HepG2 (cell line): ENCODE results near the gene CHRNG. TPM values are rescaled to one million over a fixed set of nuclear protein-coding genes. Genes with fewer than 3 reads are reported as not detected.

ENCODE experiments used
- ATAC-seq: fragments of 200-7000 bp; cut with Tn5 transposase; 3 replicates; pipeline ENCODE4 v1.9.1; 2020; ENCODE audit warnings: mild to moderate bottlenecking, moderate library complexity
- BruUV-seq: library from RNA; stranded (reverse); fragments of 400-500 nt; replicated peaks from 2 replicates; lab custom pipeline; 2021; lab: Mats Ljungman, UMichigan
- CTCF ChIA-PET: fragments of 300-600 bp; formaldehyde crosslinking; extraction: SDS; loops from one replicate; lab custom pipeline; 2021; ENCODE audit warnings: low total read pairs, inconsistent platforms, low intra/inter-chr PET ratio; lab: Yijun Ruan, JAX
- POLR2A ChIA-PET: fragments of 350-600 bp; sonication (Branson Sonifier 250); formaldehyde crosslinking; loops from one replicate; lab custom pipeline; 2020; ENCODE audit warnings: antibody characterized with exemption, inconsistent platforms; lab: Yijun Ruan, JAX
- DNase-seq: peaks from one replicate; pipeline ENCODE4 v3.0.0-alpha.2; 2015; ENCODE audit warnings: low spot score
- FAIRE-seq: peaks from 3 replicates; lab custom pipeline; 2011; peaks lifted over from hg19 to GRCh38; lab: Jason Lieb, UNC
- H2AFZ ChIP-seq: one replicate; pipeline ENCODE4 v1.6.1; 2011; ENCODE audit warnings: low read length, inconsistent platforms
- H3K27ac ChIP-seq: fragments of 300-600 bp; 3 replicates; pipeline ENCODE4 v1.8.0; 2011; ENCODE audit warnings: mixed run types, mild to moderate bottlenecking, mixed read lengths, low read length, inconsistent platforms; ENCODE audit not compliant: insufficient read depth; ENCODE audit errors: extremely low read length
- H3K27me3 ChIP-seq, 2 experiments: fragments of 200-600 bp in 1 of 2; 2 replicates in 1 of 2; 3 replicates in 1 of 2; pipeline versions ENCODE4 v1.6.0 to v1.8.0; 2011; ENCODE audit warnings: low read length in 2 of 2, mild to moderate bottlenecking in 2 of 2, moderate library complexity in 2 of 2, inconsistent platforms in 1 of 2; ENCODE audit not compliant: insufficient read depth in 2 of 2, control insufficient read depth in 1 of 2
- H3K36me3 ChIP-seq, 2 experiments: fragments of 200-600 bp in 1 of 2; replicated peaks in 1 of 2; 2 replicates in 1 of 2; 3 replicates in 1 of 2; pipeline versions ENCODE4 v1.5.1 to v1.8.0; 2011; ENCODE audit warnings: low read length in 2 of 2, inconsistent platforms in 1 of 2; ENCODE audit not compliant: insufficient read depth in 2 of 2, control insufficient read depth in 1 of 2
- H3K4me1 ChIP-seq: 2 replicates; pipeline ENCODE4 v1.5.1; 2012; ENCODE audit warnings: low read length, inconsistent platforms; ENCODE audit not compliant: insufficient read depth
- H3K4me2 ChIP-seq: 2 replicates; pipeline ENCODE4 v1.6.0; 2011; ENCODE audit warnings: low read depth, low read length, inconsistent platforms
- H3K4me3 ChIP-seq, 3 experiments: fragments of 200-600 bp in 1 of 3; sonication (generic), shearing (Covaris generic) in 1 of 3; replicated peaks in 1 of 3; 2 replicates each; pipeline ENCODE4 v1.5.1; 2011 to 2016; ENCODE audit warnings: low read length in 3 of 3, inconsistent platforms in 2 of 3, low read depth in 2 of 3, mild to moderate bottlenecking in 2 of 3, control low read depth in 1 of 3, mixed read lengths in 1 of 3; ENCODE audit not compliant: insufficient read depth in 1 of 3
- H3K79me2 ChIP-seq: one replicate; pipeline ENCODE4 v1.6.1; 2011; ENCODE audit warnings: low read length, inconsistent platforms; ENCODE audit not compliant: insufficient read depth
- H3K9ac ChIP-seq: 2 replicates; pipeline ENCODE4 v1.6.0; 2011; ENCODE audit warnings: mild to moderate bottlenecking, low read depth, low read length, inconsistent platforms; ENCODE audit not compliant: insufficient read depth
- H3K9me3 ChIP-seq: 2 replicates; pipeline ENCODE4 v1.5.1; 2012; ENCODE audit warnings: mild to moderate bottlenecking, low read length
- H4K20me1 ChIP-seq: 2 replicates; pipeline ENCODE4 v1.6.0; 2011; ENCODE audit warnings: inconsistent platforms, mild to moderate bottlenecking, low read length, moderate library complexity; ENCODE audit not compliant: insufficient read depth
- CEBPG ChIP-seq: IDR thresholded peaks from 2 replicates; pipeline ENCODE4 v1.6.1; 2016
- KLF11 ChIP-seq: IDR thresholded peaks from 2 replicates; pipeline ENCODE4 v1.6.1; 2016; ENCODE audit warnings: missing compliant biosample characterization
- RBAK ChIP-seq: sonication (generic); formaldehyde crosslinking; IDR thresholded peaks from 2 replicates; pipeline ENCODE4 v1.5.1; 2020; ENCODE audit warnings: mild to moderate bottlenecking, missing genetic modification reagents
- SSRP1 ChIP-seq: IDR thresholded peaks from 2 replicates; pipeline ENCODE4 v1.6.1; 2016; ENCODE audit warnings: control low read depth
- TSC22D2 ChIP-seq: sonication (generic); formaldehyde crosslinking; IDR thresholded peaks from 2 replicates; pipeline ENCODE4 v1.5.1; 2020; ENCODE audit warnings: missing genetic modification reagents, mild to moderate bottlenecking, borderline replicate concordance
- ZNF264 ChIP-seq: sonication (generic); formaldehyde crosslinking; IDR thresholded peaks from 2 replicates; pipeline ENCODE4 v1.4.0; 2020; ENCODE audit warnings: missing genetic modification reagents
- ZNF333 ChIP-seq: sonication (generic); formaldehyde crosslinking; IDR thresholded peaks from 2 replicates; pipeline ENCODE4 v1.4.0; 2020; ENCODE audit warnings: mild to moderate bottlenecking, missing genetic modification reagents, borderline replicate concordance
- ZNF512B ChIP-seq: sonication (generic); formaldehyde crosslinking; IDR thresholded peaks from 2 replicates; pipeline ENCODE4 v1.5.1; 2020; ENCODE audit warnings: missing genetic modification reagents, mild to moderate bottlenecking, borderline replicate concordance
- ZNF550 ChIP-seq: sonication (generic); formaldehyde crosslinking; IDR thresholded peaks from 2 replicates; pipeline ENCODE4 v1.4.0; 2020; ENCODE audit warnings: mild to moderate bottlenecking, missing genetic modification reagents, borderline replicate concordance
- ZNF850 ChIP-seq: sonication (generic); formaldehyde crosslinking; conservative IDR thresholded peaks from 2 replicates; pipeline ENCODE4 v1.9.0; 2021; ENCODE audit warnings: mild to moderate bottlenecking, missing genetic modification reagents
- WGBS: methylation state at CpG from one replicate; pipeline ENCODE4 v1.1.6; 2017; ENCODE audit warnings: low lambda C conversion rate; 5-methylcytosine and 5-hydroxymethylcytosine counted together
- in situ Hi-C: cut with HindIII; loops from 2 replicates; pipeline ENCODE4 v1.10.0; 2017; ENCODE audit warnings: low pct_unique_long_range_greater_than_20kb; ENCODE audit not compliant: extremely low pct_ligation_motif_present
- intact Hi-C: fragments of 100-400 bp; cut with micrococcal nuclease; formaldehyde crosslinking; loops from one replicate; pipeline ENCODE4 v1.10.0; 2022; ENCODE audit not compliant: unreplicated experiment
- polyA plus RNA-seq, 8 experiments: library from polyadenylated mRNA; depleted of rRNA in 3 of 8; stranded (reverse) in 7 of 8; unstranded in 1 of 8; fragments of >200 nt; fragmentation: Illumina TruSeq in 4 of 8; extraction: Trizol in 4 of 8; gene quantifications; 2 replicates each; pipeline versions ENCODE4 v1.2.1 to v1.2.3, GENCODE V29; 2011 to 2016; ENCODE audit warnings: low read depth in 4 of 8, missing spikeins in 1 of 8, mixed read lengths in 1 of 8; ENCODE audit not compliant: insufficient read depth in 1 of 8
- total RNA-seq, 5 experiments: library from RNA; depleted of rRNA; stranded (reverse); fragments of >200 nt; fragmentation: Illumina TruSeq; extraction: Trizol; gene quantifications; 2 replicates each; pipeline ENCODE4 v1.2.3, GENCODE V29; 2016; ENCODE audit warnings: low read depth in 1 of 5

CHRNG gene
- total and polyA plus RNA-seq, 2 of the 13 experiments (the other 11 are each of a cell fraction or from before 2014, with no cell fraction given), result not detected

GRCh38 chr2:232494542-232494941 is 45.0 kb upstream of the CHRNG start:
- POLR2A ChIA-PET, result no interaction called here
- no peak for TF ChIP-seq ZNF550
- TF ChIP-seq ZNF512B (CRISPR knock-in tag), result no peak
- TF ChIP-seq ZNF850 (CRISPR knock-in tag), result no peak
- TF ChIP-seq CEBPG (CRISPR knock-in tag), result no peak
- no peak for TF ChIP-seq TSC22D2 (CRISPR knock-in tag)
- TF ChIP-seq ZNF264 (CRISPR knock-in tag), result no peak
- TF ChIP-seq KLF11 (CRISPR knock-in tag), result no peak
- no peak for TF ChIP-seq SSRP1
- TF ChIP-seq RBAK, result no peak
- no peak for TF ChIP-seq ZNF333 (CRISPR knock-in tag)
- intact Hi-C loops, result no loop called here
- no peak overlapping the region for H3K4me2 ChIP-seq
- peaks cover 26 to 92% of the 10 kb centered on the region in 2 experiments for H3K27me3 ChIP-seq
- H3K27ac ChIP-seq, result no peak overlapping the region
- no peak overlapping the region for H2AFZ ChIP-seq
- no peaks in the 10 kb centered on the region for H3K79me2 ChIP-seq
- BruUV-seq, result no TSS peak
- H3K4me3 ChIP-seq, result no peak overlapping the region
- 20% methylated on average over 5 of the region's 5 CpGs for WGBS
- DNase-seq (no peak), ATAC-seq (no peak), FAIRE-seq (no peak)
- no peaks in the 10 kb centered on the region for H4K20me1 ChIP-seq
- CTCF ChIA-PET, result no interaction called here
- no peaks in the 10 kb centered on the region for H3K4me1 ChIP-seq
- no peaks in the 10 kb centered on the region for H3K9me3 ChIP-seq
- no peaks in the 10 kb centered on the region for H3K36me3 ChIP-seq
- H3K9ac ChIP-seq, result no peak overlapping the region
- in situ Hi-C loops, result no loop called here
